ENCODE data around the gene STOX2. TPM values are rescaled to one million over a fixed set of nuclear protein-coding genes. Genes with fewer than 3 reads are reported as not detected.

The STOX2 gene
- total and polyA plus RNA-seq, 2 experiments from 2014 or later = 6.3 to 7.9 TPM

GRCh38 chr4:184066584-184067300, 161.6 kb downstream of the STOX2 start:
- H3K9me2 ChIP-seq (replicated peaks; ENCODE audit: insufficient read depth) = no peaks in the 10 kb centered on the region
- no peaks in the 10 kb centered on the region for H3K79me2 ChIP-seq
- peak; percentile 24 for DNase-seq (ENCODE audit: low spot score)
- no peak for TF ChIP-seq EZH2phosphoT487 (IDR thresholded peaks at IDR 0.05; ENCODE audit: low read depth, severe bottlenecking, unreplicated experiment)
- TF ChIP-seq CTCF (IDR thresholded peaks at IDR 0.05; ENCODE audit: poor library complexity) = no peak
- TF ChIP-seq EZH2 (IDR thresholded peaks at IDR 0.05; ENCODE audit: borderline replicate concordance) = no peak
- H3K9me3 ChIP-seq (ENCODE audit: low read depth) = no peaks in the 10 kb centered on the region
- peak overlapping the region; percentile 35 for H3K27ac ChIP-seq
- no peak overlapping the region for H2AFZ ChIP-seq
- H3K27me3 ChIP-seq = no peaks in the 10 kb centered on the region
- H3K36me3 ChIP-seq (replicated peaks; ENCODE audit: insufficient read depth, low read depth) = no peaks in the 10 kb centered on the region
- WGBS (ENCODE audit: low lambda C conversion rate, missing lambda C conversion rate) = 40% methylated on average over 9 of the region's 9 CpGs
- H3K4me3 ChIP-seq = no peak overlapping the region
- peaks cover 25% of the 10 kb centered on the region for H3K4me1 ChIP-seq (ENCODE audit: insufficient read depth)
- no peaks in the 10 kb centered on the region for H4K20me1 ChIP-seq (ENCODE audit: insufficient read depth, poor library complexity, severe bottlenecking)
- H3K4me2 ChIP-seq = peak overlapping the region; percentile 36

- Histone ChIP-seq H3K79me2 (no peaks in the 10 kb centered on the region), H3K27ac (no peak overlapping the region), H3K9me2 (replicated peaks; ENCODE audit: insufficient read depth) (no peaks in the 10 kb centered on the region), H3K9me3 (ENCODE audit: low read depth) (no peaks in the 10 kb centered on the region), H2AFZ (no peak overlapping the region), H4K20me1 (ENCODE audit: insufficient read depth, poor library complexity, severe bottlenecking) (no peaks in the 10 kb centered on the region), H3K4me2 (no peak overlapping the region), H3K4me3 (no peak overlapping the region), H3K27me3 (no peaks in the 10 kb centered on the region), H3K36me3 (replicated peaks; ENCODE audit: insufficient read depth, low read depth) (no peaks in the 10 kb centered on the region), H3K4me1 (ENCODE audit: insufficient read depth) (peaks cover 25% of the 10 kb centered on the region)
- TF ChIP-seq EZH2 (IDR thresholded peaks at IDR 0.05; ENCODE audit: borderline replicate concordance) (no peak), CTCF (IDR thresholded peaks at IDR 0.05; ENCODE audit: poor library complexity) (no peak), EZH2phosphoT487 (IDR thresholded peaks at IDR 0.05; ENCODE audit: low read depth, severe bottlenecking, unreplicated experiment) (no peak)
- no peak for DNase-seq (ENCODE audit: low spot score)
- 71% methylated on average over 9 of the region's 9 CpGs for WGBS (ENCODE audit: low lambda C conversion rate, missing lambda C conversion rate)
Measured at GRCh38 chr4:184067931-184068554, 162.9 kb downstream of the STOX2 start.

Other genes starting within 250 kb of the STOX2 start
- 30.3 TPM in 2 replicates for gene RWDD4, start 246.1 kb upstream of the STOX2 start, total RNA-seq
- 20.6 and 24.9 TPM in 2 replicates for gene RWDD4, start 246.1 kb upstream of the STOX2 start, polyA plus RNA-seq
- gene TRAPPC11, start 246.0 kb upstream of the STOX2 start, total RNA-seq = 29.0 and 42.5 TPM in 2 replicates
- gene TRAPPC11, start 246.0 kb upstream of the STOX2 start, polyA plus RNA-seq = 13.8 and 14.7 TPM in 2 replicates